ENCODE data around the gene SPRYD3. TPM values are rescaled to one million over a fixed set of nuclear protein-coding genes. Genes with fewer than 3 reads are reported as not detected.

SPRYD3 gene
- total and polyA plus RNA-seq, 2 of the 4 experiments (the other 2 are of a cell fraction): 25.6 to 27.8 TPM

DNA sequence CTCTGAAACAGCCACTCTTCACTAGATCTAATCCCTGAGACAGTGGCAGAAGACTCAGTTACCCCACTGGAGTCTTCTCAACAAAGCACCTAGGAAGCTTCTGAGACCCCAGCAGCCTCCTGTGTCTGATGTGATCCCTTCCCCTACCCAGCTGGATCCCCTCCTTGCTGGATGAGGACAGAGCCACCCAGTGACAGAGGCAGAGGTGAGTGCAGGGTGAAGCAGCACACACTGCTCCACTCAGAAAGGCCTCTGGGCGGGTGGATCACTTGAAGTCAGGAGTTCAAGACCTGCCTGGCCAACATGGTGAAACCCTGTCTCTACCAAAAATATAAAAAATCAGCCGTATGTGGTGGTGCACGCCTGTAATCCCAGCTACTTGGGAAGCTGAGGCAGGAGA lies 2.7 kb downstream of the SPRYD3 start:
- Histone ChIP-seq H3K27ac (ENCODE audit: insufficient read depth, low read length) (no peak overlapping the region), H3K4me2 (ENCODE audit: low read depth, low read length) (no peak overlapping the region), H3K4me3 (ENCODE audit: insufficient read depth, low read depth, low read length) (no peak overlapping the region), H3K4ac (ENCODE audit: low read depth, low read length) (no peak overlapping the region), H4K91ac (ENCODE audit: insufficient read depth, low read depth, low read length) (no peak overlapping the region), H3K4me1 (ENCODE audit: control insufficient read depth, insufficient read depth, low read length) (peaks cover 19% of the 10 kb centered on the region), H2AK9ac (replicated peaks; ENCODE audit: low read depth, low read length, poor library complexity) (no peak overlapping the region), H3K14ac (replicated peaks; ENCODE audit: low read depth, low read length) (no peak overlapping the region), H2AK5ac (ENCODE audit: low read depth, low read length) (no peak overlapping the region), H2AFZ (replicated peaks; ENCODE audit: low read length, poor library complexity) (no peak overlapping the region), H2BK20ac (ENCODE audit: low read depth, low read length) (no peak overlapping the region), H4K5ac (ENCODE audit: low read depth, low read length) (no peak overlapping the region), H4K8ac (ENCODE audit: low read depth in 2 of 2, low read length in 2 of 2) (no peak overlapping the region), H3K36me3 (ENCODE audit: control insufficient read depth, insufficient read depth, low read length) (peaks cover 29% of the 10 kb centered on the region), H3K79me1 (ENCODE audit: low read depth in 1 of 2, low read length in 2 of 2) (peaks cover 27 to 57% of the 10 kb centered on the region in 2 experiments), H3K23ac (ENCODE audit: low read depth, low read length) (no peak overlapping the region), H3K9me1 (ENCODE audit: insufficient read depth, low read length) (peaks cover 14% of the 10 kb centered on the region), H2BK15ac (ENCODE audit: low read depth, low read length) (no peak overlapping the region), H3K27me3 (ENCODE audit: control insufficient read depth, insufficient read depth, low read length) (no peaks in the 10 kb centered on the region), H3K56ac (ENCODE audit: extremely low read depth, insufficient read depth, low read length) (no peak overlapping the region), H2BK5ac (ENCODE audit: low read depth, low read length, poor library complexity, severe bottlenecking) (no peak overlapping the region), H3K9ac (ENCODE audit: low read depth, low read length) (no peak overlapping the region), H2BK120ac (ENCODE audit: low read depth, low read length) (no peak overlapping the region), H3K18ac (ENCODE audit: low read depth, low read length) (no peak overlapping the region), H4K20me1 (ENCODE audit: insufficient read depth, low read length) (no peaks in the 10 kb centered on the region), H3K9me3 (ENCODE audit: control insufficient read depth, insufficient read depth, low read length) (no peaks in the 10 kb centered on the region)
- POLR2A ChIA-PET (ENCODE audit: unreplicated experiment): no interaction called here
- CTCF ChIA-PET: interaction anchor here (0.8 to 1.8 kb wide), 2 partner anchors 11 to 17 kb away, joined by 4 to 5 read pairs; no protein-coding TSS in a partner anchor
- ATAC-seq (ENCODE audit: low read depth): no peak
- in situ Hi-C loops (cut with MboI; ENCODE audit: low sequenced_read_pairs): no loop called here
- BruUV-seq (replicated peaks): no TSS peak
- WGBS, 2 experiments (ENCODE audit: extremely low coverage in 2 of 2, insufficient read length in 1 of 2): 92% methylated on average over 2 of the region's 3 CpGs; no CpG with 5 or more reads in 1 of the 2 experiments
- no peak for TF ChIP-seq RFX5 (IDR thresholded peaks at IDR 0.05; ENCODE audit: low read depth, low read length)
- no peak for TF ChIP-seq RCOR1 (IDR thresholded peaks at IDR 0.05; ENCODE audit: insufficient replicate concordance, low read length)
- TF ChIP-seq BHLHE40 (IDR thresholded peaks at IDR 0.05; ENCODE audit: low read depth, low read length): no peak
- no peak for TF ChIP-seq ELK1 (IDR thresholded peaks at IDR 0.05; ENCODE audit: borderline replicate concordance, low read depth, low read length)
- TF ChIP-seq CHD1 (IDR thresholded peaks at IDR 0.05; ENCODE audit: low read depth, low read length): no peak
- TF ChIP-seq MAZ (IDR thresholded peaks at IDR 0.05; ENCODE audit: borderline replicate concordance, low read depth, low read length): no peak
- no peak for TF ChIP-seq CEBPB (IDR thresholded peaks at IDR 0.05; ENCODE audit: low read depth, low read length)
- TF ChIP-seq NFE2L2 (IDR thresholded peaks at IDR 0.05; ENCODE audit: low read depth, low read length): no peak
- TF ChIP-seq, protein P1, sequence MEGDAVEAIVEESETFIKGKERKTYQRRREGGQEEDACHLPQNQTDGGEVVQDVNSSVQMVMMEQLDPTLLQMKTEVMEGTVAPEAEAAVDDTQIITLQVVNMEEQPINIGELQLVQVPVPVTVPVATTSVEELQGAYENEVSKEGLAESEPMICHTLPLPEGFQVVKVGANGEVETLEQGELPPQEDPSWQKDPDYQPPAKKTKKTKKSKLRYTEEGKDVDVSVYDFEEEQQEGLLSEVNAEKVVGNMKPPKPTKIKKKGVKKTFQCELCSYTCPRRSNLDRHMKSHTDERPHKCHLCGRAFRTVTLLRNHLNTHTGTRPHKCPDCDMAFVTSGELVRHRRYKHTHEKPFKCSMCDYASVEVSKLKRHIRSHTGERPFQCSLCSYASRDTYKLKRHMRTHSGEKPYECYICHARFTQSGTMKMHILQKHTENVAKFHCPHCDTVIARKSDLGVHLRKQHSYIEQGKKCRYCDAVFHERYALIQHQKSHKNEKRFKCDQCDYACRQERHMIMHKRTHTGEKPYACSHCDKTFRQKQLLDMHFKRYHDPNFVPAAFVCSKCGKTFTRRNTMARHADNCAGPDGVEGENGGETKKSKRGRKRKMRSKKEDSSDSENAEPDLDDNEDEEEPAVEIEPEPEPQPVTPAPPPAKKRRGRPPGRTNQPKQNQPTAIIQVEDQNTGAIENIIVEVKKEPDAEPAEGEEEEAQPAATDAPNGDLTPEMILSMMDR (conservative IDR thresholded peaks at IDR 0.05; ENCODE audit: low read depth, low read length): no peak
- no peak for TF ChIP-seq POLR2A (IDR thresholded peaks at IDR 0.05; ENCODE audit: low read depth, low read length)
- TF ChIP-seq MAFK (IDR thresholded peaks at IDR 0.05; ENCODE audit: low read depth, low read length): no peak
- TF ChIP-seq FOS (IDR thresholded peaks at IDR 0.05; ENCODE audit: low read depth, low read length): no peak
- TF ChIP-seq MXI1 (IDR thresholded peaks at IDR 0.05; ENCODE audit: borderline replicate concordance, low read depth, low read length): no peak
- dilution Hi-C loops (cut with HindIII; ENCODE audit: low sequenced_read_pairs, unreplicated experiment): no loop called here
- no peak for DNase-seq
- intact Hi-C loops (cut with micrococcal nuclease): no loop called here

Data from IMR-90 (cell line).